Loucy (cell line): ENCODE results near the gene TMEM200A.

Source experiments
- CTCF ChIP-seq: fragments of 200-600 bp; sonication (generic); conservative IDR thresholded peaks from 2 replicates; pipeline ENCODE4 v1.5.1; 2014; ENCODE audit warnings: mild to moderate bottlenecking, antibody characterized with exemption, low read length
- EZH2phosphoT487 ChIP-seq: fragments of 200-600 bp; IDR thresholded peaks from 2 replicates; pipeline ENCODE4 v1.6.1; 2018; ENCODE audit warnings: antibody characterized with exemption, mild to moderate bottlenecking, moderate library complexity, borderline replicate concordance

- no peak for TF ChIP-seq CTCF
- TF ChIP-seq EZH2phosphoT487, result no peak
These were observed 28.3 kb upstream of the TMEM200A start for GRCh38 chr6:130337534-130337933.
